ENCODE data around the gene GRK1.
A peak's percentile ranks its signal among the peaks of the same experiment; 100 is the strongest.

Gene GRK1

GRCh38 chr13:113758651-113759524, 91.9 kb downstream of the GRK1 start, which contains the start of gene TMEM255B:
TMEM255B (plus strand) TSS chr13:113759226; CDS start chr13:113759270, 44 bp downstream.
- peak; percentile 41 to 56 for DNase-seq (ENCODE audit: low read depth in 2 of 2)

GRCh38 chr13:113759525-113760137, 92.6 kb downstream of the GRK1 start:
- DNase-seq (ENCODE audit: low read depth in 2 of 2), result no peak

GRCh38 chr13:113761136-113761535, 94.1 kb downstream of the GRK1 start:
- DNase-seq (ENCODE audit: low read depth in 2 of 2), result no peak

- no peak for DNase-seq (ENCODE audit: low read depth in 2 of 2)
Measured at GRCh38 chr13:113762075-113762474, 95.1 kb downstream of the GRK1 start.

GRCh38 chr13:113762538-113762937, 95.5 kb downstream of the GRK1 start:
- DNase-seq (ENCODE audit: low read depth in 2 of 2), result no peak

GRCh38 chr13:113763254-113763653, 96.2 kb downstream of the GRK1 start:
- no peak for DNase-seq (ENCODE audit: low read depth in 2 of 2)

- no peak for DNase-seq (ENCODE audit: low read depth in 2 of 2)
Measured at GRCh38 chr13:113763961-113764792, 97.2 kb downstream of the GRK1 start.

GRCh38 chr13:113764793-113765563, 98.0 kb downstream of the GRK1 start:
- DNase-seq (ENCODE audit: low read depth in 2 of 2), result no peak

GRCh38 chr13:113765564-113765910, 98.5 kb downstream of the GRK1 start:
- DNase-seq (ENCODE audit: low read depth in 2 of 2), result no peak

- no peak for DNase-seq (ENCODE audit: low read depth in 2 of 2)
Measured at GRCh38 chr13:113766035-113766800, 99.2 kb downstream of the GRK1 start.

- DNase-seq (ENCODE audit: low read depth in 2 of 2), result no peak
Measured at GRCh38 chr13:113767366-113767765, 100.3 kb downstream of the GRK1 start.

GRCh38 chr13:113768018-113768905, 101.2 kb downstream of the GRK1 start:
- no peak for DNase-seq (ENCODE audit: low read depth in 2 of 2)

GRCh38 chr13:113769106-113769505, 102.1 kb downstream of the GRK1 start:
- DNase-seq (ENCODE audit: low read depth in 2 of 2), result no peak

- no peak for DNase-seq (ENCODE audit: low read depth in 2 of 2)
Measured at GRCh38 chr13:113769881-113770280, 102.9 kb downstream of the GRK1 start.

- no peak for DNase-seq (ENCODE audit: low read depth in 2 of 2)
Measured at GRCh38 chr13:113770441-113770840, 103.4 kb downstream of the GRK1 start.

GRCh38 chr13:113770937-113771336, 103.9 kb downstream of the GRK1 start:
- no peak for DNase-seq (ENCODE audit: low read depth in 2 of 2)

GRCh38 chr13:113771709-113772331, 104.8 kb downstream of the GRK1 start:
- no peak for DNase-seq (ENCODE audit: low read depth in 2 of 2)

- no peak for DNase-seq (ENCODE audit: low read depth in 2 of 2)
Measured at GRCh38 chr13:113774177-113775107, 107.4 kb downstream of the GRK1 start.

Measured in stimulated activated CD8-positive, alpha-beta memory T cell treated with anti-CD3 and anti-CD28 coated beads, Interleukin-7, amount 100 ng/mL, for 1 hour (primary cell).